Panc1 (cell line): ENCODE results near the gene TNFAIP3. TPM values are rescaled to one million over a fixed set of nuclear protein-coding genes. Genes with fewer than 3 reads are reported as not detected.

Experiments used
- ATAC-seq: fragments of 200-7000 bp; cut with Tn5 transposase; 2 replicates; pipeline ENCODE4 v1.9.1; 2020; ENCODE audit warnings: mild to moderate bottlenecking, moderate library complexity
- BruUV-seq: library from RNA; stranded (reverse); fragments of 400-500 nt; replicated peaks from 2 replicates; lab custom pipeline; 2021; lab: Mats Ljungman, UMichigan
- CTCF ChIA-PET: fragments of 300-600 bp; sonication (Branson Sonifier 250); formaldehyde crosslinking; loops from one replicate; lab custom pipeline; 2022; ENCODE audit warnings: antibody characterized with exemption; lab: Charles Lee
- POLR2A ChIA-PET: fragments of 300-600 bp; sonication (Branson Sonifier 250); formaldehyde crosslinking; loops from one replicate; lab custom pipeline; 2022; ENCODE audit warnings: antibody characterized with exemption; lab: Charles Lee
- DNase-seq: peaks from one replicate; pipeline ENCODE4 v3.0.0-alpha.2; 2010; ENCODE audit warnings: low read depth, low spot score
- H3K27ac ChIP-seq: 2 replicates; pipeline ENCODE4 v1.5.1; 2011; ENCODE audit warnings: mild to moderate bottlenecking, low read length, inconsistent platforms
- H3K27me3 ChIP-seq: fragments of 200-500 bp; sonication (Bioruptor generic); 2 replicates; pipeline ENCODE4 v1.6.0; 2014; ENCODE audit warnings: low read length, inconsistent platforms; ENCODE audit not compliant: control insufficient read depth, insufficient read depth
- H3K36me3 ChIP-seq: fragments of 200-500 bp; sonication (Bioruptor generic); 2 replicates; pipeline ENCODE4 v1.5.1; 2014; ENCODE audit warnings: inconsistent platforms, mild to moderate bottlenecking, low read length, moderate library complexity; ENCODE audit not compliant: control insufficient read depth, insufficient read depth
- H3K4me1 ChIP-seq: 2 replicates; pipeline ENCODE4 v1.5.1; 2011; ENCODE audit warnings: inconsistent platforms, mild to moderate bottlenecking, low read length, moderate library complexity; ENCODE audit not compliant: control insufficient read depth, insufficient read depth
- H3K4me3 ChIP-seq, 2 experiments: 2 replicates each; pipeline ENCODE4 v1.5.1; 2011 to 2012; ENCODE audit warnings: low read depth in 2 of 2, low read length in 2 of 2, mild to moderate bottlenecking in 2 of 2, inconsistent platforms in 1 of 2, moderate library complexity in 1 of 2
- H3K9me3 ChIP-seq: fragments of 200-500 bp; sonication (Bioruptor generic); 2 replicates; pipeline ENCODE4 v1.5.1; 2014; ENCODE audit warnings: low read depth, mild to moderate bottlenecking, inconsistent platforms, low read length, moderate library complexity; ENCODE audit not compliant: control insufficient read depth, insufficient read depth
- CTCF ChIP-seq: fragments of 450-650 bp; IDR thresholded peaks from 2 replicates; pipeline ENCODE4 v1.5.1; 2017; ENCODE audit warnings: mild to moderate bottlenecking
- POLR2AphosphoS5 ChIP-seq: IDR thresholded peaks from 2 replicates; pipeline ENCODE4 v1.6.1; 2012; ENCODE audit warnings: mild to moderate bottlenecking, low read depth, low read length, moderate library complexity
- REST ChIP-seq, 2 experiments: IDR thresholded peaks; 2 replicates each; pipeline ENCODE4 v1.6.1; 2011 to 2012; ENCODE audit warnings: low read depth in 2 of 2, control low read depth in 1 of 2, low read length in 1 of 2, mild to moderate bottlenecking in 1 of 2, moderate library complexity in 1 of 2; ENCODE audit not compliant: insufficient read depth in 1 of 2
- SIN3A ChIP-seq: IDR thresholded peaks from 2 replicates; pipeline ENCODE4 v1.6.1; 2012; ENCODE audit warnings: low read depth, mild to moderate bottlenecking, low read length, moderate library complexity, borderline replicate concordance; ENCODE audit not compliant: insufficient read depth
- TCF7L2 ChIP-seq: IDR thresholded peaks from 2 replicates; pipeline ENCODE4 v1.6.1; 2011; ENCODE audit warnings: mild to moderate bottlenecking, low read depth, low read length, inconsistent platforms
- in situ Hi-C: cut with HindIII; loops from 2 replicates; pipeline ENCODE4 v1.10.0; 2016; ENCODE audit warnings: low sequenced_read_pairs, low pct_unique_long_range_greater_than_20kb
- intact Hi-C: fragments of 100-400 bp; cut with micrococcal nuclease; formaldehyde crosslinking; loops from one replicate; pipeline ENCODE4 v1.10.0; 2022; ENCODE audit not compliant: unreplicated experiment
- total RNA-seq: library from RNA; stranded (reverse); gene quantifications from one replicate; pipeline ENCODE4 v1.2.1, GENCODE V29; 2021; ENCODE audit not compliant: unreplicated experiment

The TNFAIP3 gene
- total RNA-seq, 1 experiment from 2014 or later = 15.0 TPM

DNA sequence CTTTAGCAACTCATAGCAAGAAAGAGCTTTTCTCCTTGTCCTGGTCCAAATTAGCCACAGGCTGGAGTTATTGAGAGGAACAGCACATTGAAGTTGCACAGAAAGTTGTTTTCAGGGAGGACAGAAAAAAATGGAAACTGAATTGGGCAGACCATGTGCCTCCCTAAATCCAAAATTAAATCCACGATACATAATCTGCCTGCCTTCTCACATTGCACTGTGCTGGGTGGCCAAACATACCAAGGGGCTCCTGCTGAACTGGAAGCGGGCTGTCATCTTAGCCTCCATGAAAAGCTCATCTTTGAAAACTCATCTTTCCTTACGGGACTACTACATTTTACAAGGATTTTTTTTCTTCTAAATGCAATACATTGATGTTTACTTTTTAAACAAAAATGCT, 59.9 kb downstream of the TNFAIP3 start:
- H3K4me1 ChIP-seq = no peaks in the 10 kb centered on the region
- no peaks in the 10 kb centered on the region for H3K27me3 ChIP-seq
- H3K27ac ChIP-seq = no peak overlapping the region
- ChIA-PET CTCF (no interaction called here), POLR2A (no interaction called here)
- DNase-seq (no peak), ATAC-seq (no peak)
- BruUV-seq = no TSS peak
- no peak overlapping the region for H3K4me3 ChIP-seq
- TF ChIP-seq TCF7L2 (no peak), REST (IDR thresholded peaks at IDR 0.05; ENCODE audit: insufficient read depth in 1 of 2, low read depth in 2 of 2, low read length in 1 of 2) (no peak), POLR2AphosphoS5 (no peak), CTCF (no peak), SIN3A (no peak)
- no peaks in the 10 kb centered on the region; the same call in 1 of the 2 replicates for H3K36me3 ChIP-seq
- in situ Hi-C loops (no loop called here), intact Hi-C loops (no loop called here)
- H3K9me3 ChIP-seq = no peaks in the 10 kb centered on the region

- in situ Hi-C loops (no loop called here), intact Hi-C loops (no loop called here)
- DNase-seq = no peak
- Histone ChIP-seq H3K27me3 (no peaks in the 10 kb centered on the region), H3K9me3 (no peaks in the 10 kb centered on the region), H3K4me1 (no peaks in the 10 kb centered on the region), H3K27ac (no peak overlapping the region), H3K4me3 (no peak overlapping the region), H3K36me3 (no peaks in the 10 kb centered on the region; the same call in 1 of the 2 replicates)
- ATAC-seq = no peak
- TF ChIP-seq SIN3A (no peak), POLR2AphosphoS5 (no peak), REST (IDR thresholded peaks at IDR 0.05; ENCODE audit: insufficient read depth in 1 of 2, low read depth in 2 of 2, low read length in 1 of 2) (no peak), TCF7L2 (no peak), CTCF (no peak)
- no TSS peak for BruUV-seq
- ChIA-PET CTCF (no interaction called here), POLR2A (interaction anchor here (0.6 kb wide), 1 partner anchor 25 kb away, joined by 3 read pairs; no protein-coding TSS in a partner anchor)
Observed at GRCh38 chr6:137927777-137928218, 60.7 kb downstream of the TNFAIP3 start.
